HL-60 (cell line): ENCODE measurements around the gene AMPD1.

Experiments
- DNase-seq, 2 experiments: peaks; one replicate each; pipeline ENCODE4 v3.0.0-alpha.2; 2010 to 2020; ENCODE audit warnings: low read depth in 1 of 2, low spot score in 1 of 2
- H3K27ac ChIP-seq: fragments of 250-450 bp; sonication (Bioruptor Pico); replicated peaks from 2 replicates; pipeline ENCODE4 v1.5.1; 2020; ENCODE audit warnings: mild to moderate bottlenecking, moderate library complexity
- H3K27me3 ChIP-seq: fragments of 250-450 bp; sonication (Bioruptor Pico); 2 replicates; pipeline ENCODE4 v1.5.1; 2021; ENCODE audit warnings: mild to moderate bottlenecking, moderate library complexity; ENCODE audit not compliant: insufficient read depth, poor library complexity, severe bottlenecking
- H3K4me3 ChIP-seq: replicated peaks from 2 replicates; pipeline ENCODE4 v1.5.1; 2011; ENCODE audit warnings: mild to moderate bottlenecking, control low read depth, low read length; ENCODE audit not compliant: insufficient read depth
- CTCF ChIP-seq: IDR thresholded peaks from one replicate; pipeline ENCODE4 v1.5.1; 2011; ENCODE audit warnings: low read length, control low read depth, inconsistent platforms; ENCODE audit not compliant: insufficient read depth
- GABPA ChIP-seq: IDR thresholded peaks from 2 replicates; pipeline ENCODE4 v1.6.1; 2012; ENCODE audit warnings: low read depth
- POLR2AphosphoS5 ChIP-seq: IDR thresholded peaks from 2 replicates; pipeline ENCODE4 v1.6.1; 2012; ENCODE audit warnings: low read depth
- REST ChIP-seq: IDR thresholded peaks from 2 replicates; pipeline ENCODE4 v1.6.1; 2012; ENCODE audit warnings: low read depth; ENCODE audit not compliant: insufficient replicate concordance
- SPI1 ChIP-seq: IDR thresholded peaks from 2 replicates; pipeline ENCODE4 v1.6.1; 2012; ENCODE audit warnings: low read depth, mild to moderate bottlenecking, borderline replicate concordance

Gene AMPD1

GRCh38 chr1:114660238-114660637 is 35.1 kb downstream of the AMPD1 start:
- Histone ChIP-seq H3K27ac (no peak overlapping the region), H3K4me3 (no peak overlapping the region), H3K27me3 (no peaks in the 10 kb centered on the region)
- TF ChIP-seq GABPA, result no peak
- TF ChIP-seq POLR2AphosphoS5, result no peak
- no peak for TF ChIP-seq REST
- no peak for TF ChIP-seq CTCF
- TF ChIP-seq SPI1, result no peak
- DNase-seq, result no peak

- no peak overlapping the region for H3K27ac ChIP-seq
- TF ChIP-seq REST (no peak), CTCF (no peak), GABPA (no peak), POLR2AphosphoS5 (no peak)
- H3K27me3 ChIP-seq, result no peaks in the 10 kb centered on the region
- DNase-seq, result no peak
- H3K4me3 ChIP-seq, result no peak overlapping the region
These were observed 43.5 kb downstream of the AMPD1 start for GRCh38 chr1:114651893-114652292.

- Histone ChIP-seq H3K27me3 (no peaks in the 10 kb centered on the region), H3K27ac (no peak overlapping the region), H3K4me3 (no peak overlapping the region)
- DNase-seq, result no peak
- no peak for TF ChIP-seq REST
- no peak for TF ChIP-seq CTCF
- no peak for TF ChIP-seq SPI1
- TF ChIP-seq GABPA, result no peak
- TF ChIP-seq POLR2AphosphoS5, result no peak
These were observed 46.8 kb downstream of the AMPD1 start for GRCh38 chr1:114648503-114648902.
